Neural cell (in vitro differentiated cells): Measurements from ENCODE around the gene PGBD5. TPM values are rescaled to one million over a fixed set of nuclear protein-coding genes. Genes with fewer than 3 reads are reported as not detected.

ENCODE experiments used
- H2AFZ ChIP-seq: fragments of 200-600, 300-800 bp; sonication (generic), shearing (Covaris generic); 2 replicates; pipeline ENCODE4 v1.6.0; 2014; ENCODE audit warnings: low read depth, mild to moderate bottlenecking, antibody characterized with exemption, low read length, moderate library complexity
- H3F3A ChIP-seq: fragments of 200-600 bp; shearing (Covaris generic); 2 replicates; pipeline ENCODE4 v1.6.1; 2016; ENCODE audit warnings: mild to moderate bottlenecking, moderate library complexity, mixed read lengths, antibody characterized with exemption, low read length; ENCODE audit not compliant: insufficient read depth, poor library complexity, severe bottlenecking
- H3K27ac ChIP-seq: fragments of 200-600, 300-800 bp; sonication (generic), shearing (Covaris generic); 2 replicates; pipeline ENCODE4 v1.5.1; 2014; ENCODE audit warnings: mild to moderate bottlenecking, low read length, moderate library complexity
- H3K27me3 ChIP-seq: fragments of 300-800, 200-600 bp; sonication (generic), shearing (Covaris generic); 2 replicates; pipeline ENCODE4 v1.6.0; 2014; ENCODE audit warnings: mild to moderate bottlenecking, low read depth, low read length, moderate library complexity; ENCODE audit not compliant: insufficient read depth
- H3K36me3 ChIP-seq: fragments of 300-800, 200-600 bp; sonication (generic), shearing (Covaris generic); 2 replicates; pipeline ENCODE4 v1.5.1; 2014; ENCODE audit warnings: mild to moderate bottlenecking, antibody characterized with exemption, low read length, moderate library complexity; ENCODE audit not compliant: insufficient read depth
- H3K4me2 ChIP-seq: fragments of 300-800, 200-600 bp; sonication (generic), shearing (Covaris generic); 2 replicates; pipeline ENCODE4 v1.6.0; 2014; ENCODE audit warnings: mild to moderate bottlenecking, low read length
- H3K4me3 ChIP-seq: fragments of 300-800, 200-600 bp; sonication (generic), shearing (Covaris generic); 2 replicates; pipeline ENCODE4 v1.5.1; 2014; ENCODE audit warnings: mild to moderate bottlenecking, low read length, moderate library complexity
- H3K79me2 ChIP-seq: fragments of 200-600 bp; shearing (Covaris generic); replicated peaks from 2 replicates; pipeline ENCODE4 v1.6.0; 2014; ENCODE audit warnings: mild to moderate bottlenecking, low read length, moderate library complexity; ENCODE audit not compliant: insufficient read depth
- H3K9ac ChIP-seq: fragments of 300-800, 200-600 bp; sonication (generic), shearing (Covaris generic); 2 replicates; pipeline ENCODE4 v1.6.1; 2016; ENCODE audit warnings: mild to moderate bottlenecking, low read length, mixed read lengths
- H3K9me2 ChIP-seq: fragments of 200-600 bp; shearing (Covaris generic); 2 replicates; pipeline ENCODE4 v1.6.1; 2016; ENCODE audit warnings: mild to moderate bottlenecking, low read length, mixed read lengths; ENCODE audit not compliant: insufficient read depth
- H3K9me3 ChIP-seq: fragments of 200-600, 300-800 bp; sonication (generic), shearing (Covaris generic); 2 replicates; pipeline ENCODE4 v1.6.1; 2016; ENCODE audit warnings: mild to moderate bottlenecking, mixed run types, low read length, moderate library complexity, mixed read lengths
- H4K20me1 ChIP-seq: fragments of 200-600 bp; shearing (Covaris generic); 2 replicates; pipeline ENCODE4 v1.6.1; 2016; ENCODE audit warnings: mild to moderate bottlenecking, mixed run types; ENCODE audit not compliant: insufficient read depth
- EP300 ChIP-seq: fragments of 450-650 bp; conservative IDR thresholded peaks from 2 replicates; pipeline ENCODE4 v1.6.1; 2014; ENCODE audit warnings: antibody characterized with exemption, mild to moderate bottlenecking, moderate library complexity; ENCODE audit not compliant: poor library complexity, severe bottlenecking
- EZH2 ChIP-seq: fragments of 200-600, 300-800 bp; shearing (Covaris generic), sonication (generic); IDR thresholded peaks from 2 replicates; pipeline ENCODE4 v1.6.1; 2014; ENCODE audit warnings: antibody characterized with exemption, low read length, borderline replicate concordance, mild to moderate bottlenecking; ENCODE audit not compliant: insufficient read depth, poor library complexity, severe bottlenecking
- MXI1 ChIP-seq: fragments of 450-650 bp; conservative IDR thresholded peaks from 2 replicates; pipeline ENCODE4 v1.6.1; 2014; ENCODE audit warnings: antibody characterized with exemption, mild to moderate bottlenecking; ENCODE audit not compliant: poor library complexity, severe bottlenecking
- POLR2AphosphoS5 ChIP-seq: IDR thresholded peaks from 2 replicates; pipeline ENCODE4 v1.6.1; 2012
- RAD21 ChIP-seq: fragments of 450-650 bp; conservative IDR thresholded peaks from 2 replicates; pipeline ENCODE4 v1.6.1; 2014; ENCODE audit warnings: antibody characterized with exemption, mild to moderate bottlenecking, moderate library complexity
- SMC3 ChIP-seq: fragments of 450-650 bp; conservative IDR thresholded peaks from 2 replicates; pipeline ENCODE4 v1.6.1; 2014; ENCODE audit warnings: antibody characterized with exemption, mild to moderate bottlenecking, moderate library complexity; ENCODE audit not compliant: poor library complexity
- TAF1 ChIP-seq: IDR thresholded peaks from 2 replicates; pipeline ENCODE4 v1.6.1; 2012; ENCODE audit warnings: low read depth
- polyA plus RNA-seq: library from polyadenylated mRNA; depleted of rRNA; stranded (reverse); fragments of >200 nt; gene quantifications from 2 replicates; pipeline ENCODE4 v1.2.3, GENCODE V29; 2014
- TF ChIP-seq, protein P1 (sequence below): IDR thresholded peaks from 2 replicates; pipeline ENCODE4 v1.6.1; 2012; ENCODE audit warnings: borderline replicate concordance
- TF ChIP-seq, protein P2 (sequence below): fragments of 450-650 bp; IDR thresholded peaks from 2 replicates; pipeline ENCODE4 v1.5.1; 2014; ENCODE audit warnings: antibody characterized with exemption, mild to moderate bottlenecking, moderate library complexity; ENCODE audit not compliant: poor library complexity, severe bottlenecking

Gene PGBD5
- polyA plus RNA-seq, 1 donor from 2014 or later, result 16.3 TPM

DNA sequence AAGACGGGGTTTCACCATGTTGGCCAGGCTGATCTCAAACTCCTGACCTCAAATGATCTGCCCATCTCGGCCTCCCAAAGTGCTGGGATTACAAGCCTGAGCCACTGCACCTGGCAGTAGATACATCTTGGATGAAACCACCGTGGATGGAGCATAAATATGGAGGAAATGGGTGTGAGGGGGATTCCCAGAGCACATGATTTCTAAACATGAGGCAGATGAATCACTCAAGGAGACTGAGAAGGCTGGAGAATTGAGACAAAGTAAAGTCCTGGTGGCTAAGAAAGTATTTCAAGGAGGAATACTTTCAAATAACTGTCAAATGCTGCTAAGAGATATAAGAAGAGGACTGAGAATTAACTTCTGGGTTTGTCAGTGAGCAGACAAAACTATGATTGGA is 5.4 kb upstream of the PGBD5 start:
- Histone ChIP-seq H3K36me3 (no peaks in the 10 kb centered on the region), H3K4me3 (no peak overlapping the region), H3K27me3 (no peaks in the 10 kb centered on the region), H3F3A (no peaks in the 10 kb centered on the region), H3K79me2 (no peaks in the 10 kb centered on the region), H2AFZ (no peak overlapping the region), H3K27ac (no peak overlapping the region), H3K9ac (no peak overlapping the region), H3K9me2 (no peaks in the 10 kb centered on the region), H4K20me1 (no peaks in the 10 kb centered on the region), H3K4me2 (no peak overlapping the region), H3K9me3 (no peaks in the 10 kb centered on the region)
- TF ChIP-seq EP300 (no peak), POLR2AphosphoS5 (no peak), SMC3 (no peak), EZH2 (no peak), MXI1 (no peak), RAD21 (no peak), TAF1 (no peak)
- TF ChIP-seq, protein P1, sequence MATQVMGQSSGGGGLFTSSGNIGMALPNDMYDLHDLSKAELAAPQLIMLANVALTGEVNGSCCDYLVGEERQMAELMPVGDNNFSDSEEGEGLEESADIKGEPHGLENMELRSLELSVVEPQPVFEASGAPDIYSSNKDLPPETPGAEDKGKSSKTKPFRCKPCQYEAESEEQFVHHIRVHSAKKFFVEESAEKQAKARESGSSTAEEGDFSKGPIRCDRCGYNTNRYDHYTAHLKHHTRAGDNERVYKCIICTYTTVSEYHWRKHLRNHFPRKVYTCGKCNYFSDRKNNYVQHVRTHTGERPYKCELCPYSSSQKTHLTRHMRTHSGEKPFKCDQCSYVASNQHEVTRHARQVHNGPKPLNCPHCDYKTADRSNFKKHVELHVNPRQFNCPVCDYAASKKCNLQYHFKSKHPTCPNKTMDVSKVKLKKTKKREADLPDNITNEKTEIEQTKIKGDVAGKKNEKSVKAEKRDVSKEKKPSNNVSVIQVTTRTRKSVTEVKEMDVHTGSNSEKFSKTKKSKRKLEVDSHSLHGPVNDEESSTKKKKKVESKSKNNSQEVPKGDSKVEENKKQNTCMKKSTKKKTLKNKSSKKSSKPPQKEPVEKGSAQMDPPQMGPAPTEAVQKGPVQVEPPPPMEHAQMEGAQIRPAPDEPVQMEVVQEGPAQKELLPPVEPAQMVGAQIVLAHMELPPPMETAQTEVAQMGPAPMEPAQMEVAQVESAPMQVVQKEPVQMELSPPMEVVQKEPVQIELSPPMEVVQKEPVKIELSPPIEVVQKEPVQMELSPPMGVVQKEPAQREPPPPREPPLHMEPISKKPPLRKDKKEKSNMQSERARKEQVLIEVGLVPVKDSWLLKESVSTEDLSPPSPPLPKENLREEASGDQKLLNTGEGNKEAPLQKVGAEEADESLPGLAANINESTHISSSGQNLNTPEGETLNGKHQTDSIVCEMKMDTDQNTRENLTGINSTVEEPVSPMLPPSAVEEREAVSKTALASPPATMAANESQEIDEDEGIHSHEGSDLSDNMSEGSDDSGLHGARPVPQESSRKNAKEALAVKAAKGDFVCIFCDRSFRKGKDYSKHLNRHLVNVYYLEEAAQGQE, result no peak

DNA sequence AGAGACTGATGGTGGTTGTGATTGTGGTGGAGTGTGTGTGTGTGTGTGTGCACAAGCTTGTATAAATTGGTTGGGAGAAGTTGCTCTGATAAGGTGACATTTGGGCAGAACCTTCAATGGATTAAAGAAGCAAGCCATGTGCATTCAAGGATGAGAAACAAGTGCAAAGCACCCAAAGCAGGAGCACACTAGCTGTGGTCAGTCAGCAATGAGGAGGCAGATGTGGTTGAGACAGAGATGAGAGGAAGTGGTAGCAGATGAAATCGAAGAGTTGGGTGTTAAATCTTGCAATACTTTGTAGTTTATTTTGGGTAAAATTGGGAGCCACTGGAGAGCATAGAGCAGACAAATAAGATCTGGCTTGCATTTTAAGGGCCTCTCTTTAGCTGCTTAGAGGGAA is 4.4 kb upstream of the PGBD5 start:
- Histone ChIP-seq H3K27me3 (no peaks in the 10 kb centered on the region), H3K9ac (no peak overlapping the region), H4K20me1 (no peaks in the 10 kb centered on the region), H3K27ac (no peak overlapping the region), H3K4me3 (no peak overlapping the region), H3K36me3 (no peaks in the 10 kb centered on the region), H2AFZ (no peak overlapping the region), H3F3A (no peaks in the 10 kb centered on the region), H3K9me3 (no peaks in the 10 kb centered on the region), H3K9me2 (no peaks in the 10 kb centered on the region), H3K4me2 (no peak overlapping the region), H3K79me2 (no peaks in the 10 kb centered on the region)
- TF ChIP-seq POLR2AphosphoS5, result no peak
- TF ChIP-seq, protein P1, result no peak
- TF ChIP-seq, protein P2, sequence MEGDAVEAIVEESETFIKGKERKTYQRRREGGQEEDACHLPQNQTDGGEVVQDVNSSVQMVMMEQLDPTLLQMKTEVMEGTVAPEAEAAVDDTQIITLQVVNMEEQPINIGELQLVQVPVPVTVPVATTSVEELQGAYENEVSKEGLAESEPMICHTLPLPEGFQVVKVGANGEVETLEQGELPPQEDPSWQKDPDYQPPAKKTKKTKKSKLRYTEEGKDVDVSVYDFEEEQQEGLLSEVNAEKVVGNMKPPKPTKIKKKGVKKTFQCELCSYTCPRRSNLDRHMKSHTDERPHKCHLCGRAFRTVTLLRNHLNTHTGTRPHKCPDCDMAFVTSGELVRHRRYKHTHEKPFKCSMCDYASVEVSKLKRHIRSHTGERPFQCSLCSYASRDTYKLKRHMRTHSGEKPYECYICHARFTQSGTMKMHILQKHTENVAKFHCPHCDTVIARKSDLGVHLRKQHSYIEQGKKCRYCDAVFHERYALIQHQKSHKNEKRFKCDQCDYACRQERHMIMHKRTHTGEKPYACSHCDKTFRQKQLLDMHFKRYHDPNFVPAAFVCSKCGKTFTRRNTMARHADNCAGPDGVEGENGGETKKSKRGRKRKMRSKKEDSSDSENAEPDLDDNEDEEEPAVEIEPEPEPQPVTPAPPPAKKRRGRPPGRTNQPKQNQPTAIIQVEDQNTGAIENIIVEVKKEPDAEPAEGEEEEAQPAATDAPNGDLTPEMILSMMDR, result no peak
- no peak for TF ChIP-seq SMC3
- no peak for TF ChIP-seq EP300
- TF ChIP-seq EZH2, result no peak
- TF ChIP-seq MXI1, result no peak
- TF ChIP-seq RAD21, result no peak
- no peak for TF ChIP-seq TAF1
